Purkinje cell (primary cell): ENCODE data around the gene NOD1. TPM values are rescaled to one million over a fixed set of nuclear protein-coding genes. Genes with fewer than 3 reads are reported as not detected.

ENCODE experiments used
- polyA plus RNA-seq: library from polyadenylated mRNA; unstranded; fragments of >200 nt; fragmentation: Nextera tagmentation; gene quantifications from 2 replicates; pipeline ENCODE4 v1.2.1, GENCODE V29; 2014

NOD1 gene
- 0.30 TPM in 1 of 2 replicates, not detected in the other for polyA plus RNA-seq

GRCh38 chr7:30478349-30479201 is at the start of gene NOD1:
Gene NOD1, minus strand, starts transcription at chr7:30478784. Its CDS starts 21,863 bp downstream, at chr7:30456921.

GRCh38 chr7:30504301-30505173 is 26.0 kb upstream of the NOD1 start, which contains the start of gene GGCT:
Gene GGCT, minus strand, starts transcription at chr7:30504829. Its CDS starts 120 bp downstream, at chr7:30504709.

Other genes starting within 250 kb of the NOD1 start
- 3.2 and 5.8 TPM in 2 replicates for gene ZNRF2, start 194.2 kb downstream of the NOD1 start, polyA plus RNA-seq
- gene GGCT, start 26.0 kb upstream of the NOD1 start, polyA plus RNA-seq, result 47.5 and 75.9 TPM in 2 replicates
- 167 and 184 TPM in 2 replicates for gene GARS1, start 116.1 kb upstream of the NOD1 start, polyA plus RNA-seq
- gene CRHR2, start 203.7 kb upstream of the NOD1 start, polyA plus RNA-seq, result not detected in 2 replicates